ENCODE measurements around the gene IGF1.

IGF1 gene

DNA sequence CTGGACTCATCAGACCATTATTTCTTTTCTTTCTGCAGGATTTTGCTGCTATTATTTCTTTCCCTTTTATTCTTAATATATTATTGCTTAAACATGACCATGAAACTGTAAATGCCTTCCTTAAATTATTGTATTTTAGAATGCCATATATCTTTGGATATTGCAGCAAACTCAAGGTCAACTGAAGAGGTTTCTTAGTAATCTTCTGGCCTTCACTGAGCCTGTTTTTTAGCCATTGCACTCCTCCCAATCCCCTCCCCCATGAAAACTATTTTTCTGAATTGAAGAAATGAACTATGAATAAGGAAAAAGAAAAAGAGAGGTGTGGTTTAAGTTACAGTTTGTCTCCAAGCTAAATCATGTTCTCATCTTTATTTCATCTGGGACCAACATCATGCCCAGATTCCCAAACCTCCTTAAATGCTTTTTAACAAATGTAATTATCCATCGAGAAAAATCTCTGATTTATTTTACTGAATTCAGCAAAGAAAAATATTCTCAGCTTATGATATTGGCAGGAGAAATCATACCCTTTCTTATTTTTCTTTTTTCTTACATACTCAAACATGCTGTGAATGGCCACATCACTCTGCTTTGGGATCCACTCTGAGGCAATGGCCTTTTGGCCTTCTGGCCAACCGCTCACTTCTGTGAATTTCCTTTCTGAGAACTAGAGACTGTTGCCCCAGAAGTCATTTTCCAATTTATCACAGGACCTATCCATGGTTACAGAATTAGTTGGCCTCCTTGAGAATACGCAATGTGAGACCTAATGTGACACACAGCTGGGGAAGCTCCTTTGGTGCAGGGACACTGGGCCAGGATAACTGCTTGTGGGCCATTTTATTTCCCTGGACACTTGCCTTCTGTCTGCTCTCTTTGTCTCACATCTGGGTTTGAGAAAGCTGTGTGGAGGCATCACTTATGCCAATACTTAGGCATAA, 50.9 kb downstream of the IGF1 start:
- no peak for DNase-seq (ENCODE audit: low read depth in 1 of 2, low spot score in 1 of 2)

DNA sequence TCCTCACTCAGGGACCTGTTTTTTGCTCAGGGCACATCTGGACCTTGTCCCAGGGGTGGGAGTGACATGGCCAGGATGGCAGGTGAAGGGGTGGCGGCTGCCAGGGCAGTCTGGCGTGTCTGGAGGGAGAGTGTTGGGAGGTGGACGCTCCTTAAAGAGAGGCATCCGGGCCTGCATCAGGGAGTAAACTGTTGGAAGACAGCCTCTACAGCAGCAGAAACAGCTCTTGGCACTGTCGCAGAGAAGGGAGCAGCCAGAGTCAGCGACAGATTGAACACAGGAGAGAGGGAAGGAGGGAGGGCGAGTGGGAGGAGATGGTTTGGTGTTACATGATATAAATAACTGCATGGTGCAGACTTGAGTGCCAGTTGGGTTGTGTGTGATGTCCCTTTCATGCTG, 52.8 kb downstream of the IGF1 start:
- DNase-seq (ENCODE audit: low read depth in 1 of 2, low spot score in 1 of 2): no peak

GRCh38 chr12:102426599-102427542, 53.5 kb downstream of the IGF1 start:
- no peak for DNase-seq (ENCODE audit: low read depth in 1 of 2, low spot score in 1 of 2)

DNA sequence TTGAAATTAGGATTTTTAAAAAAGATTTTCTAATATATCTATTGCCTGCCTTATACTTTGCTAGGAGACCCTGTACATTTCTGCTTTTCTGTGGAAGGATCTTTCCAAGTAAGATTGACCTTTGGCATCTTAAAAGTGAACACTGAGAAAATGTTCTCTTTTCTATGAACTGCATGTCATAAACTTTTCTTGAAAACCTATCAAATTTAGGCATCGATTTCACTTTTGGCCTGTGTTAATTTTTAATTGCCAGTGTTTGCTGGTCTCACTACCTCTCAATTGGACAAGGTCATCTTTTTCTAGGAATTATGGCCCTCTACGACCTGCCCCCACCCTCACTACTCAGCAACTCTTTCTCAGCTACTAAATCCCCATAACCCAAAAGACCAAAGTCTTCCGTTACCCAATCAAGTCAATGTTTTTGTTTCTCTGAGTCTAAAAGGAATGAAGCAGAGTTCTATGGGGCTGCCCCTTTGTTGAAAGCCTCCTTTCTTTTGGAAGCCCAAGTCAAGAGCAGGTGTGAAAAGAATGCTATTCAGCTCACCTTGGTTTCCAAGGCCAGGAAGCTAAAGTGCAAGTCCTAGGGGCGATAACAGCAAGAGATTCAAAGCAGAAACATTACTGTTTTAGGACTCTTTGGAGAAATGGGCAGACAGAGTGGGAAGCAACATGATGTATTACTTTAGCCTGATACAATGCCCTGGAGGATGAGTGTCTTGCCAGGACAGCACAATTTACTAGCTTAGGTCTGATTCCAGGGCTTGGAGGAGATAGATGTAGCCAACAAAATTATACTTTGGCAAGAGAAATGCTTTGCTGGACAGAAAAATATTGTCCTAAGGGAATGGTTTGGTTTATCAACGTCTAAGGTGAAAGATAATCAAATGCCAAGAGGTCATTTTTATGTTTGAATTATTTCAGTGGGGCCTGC, 55.0 kb downstream of the IGF1 start:
- DNase-seq (ENCODE audit: low read depth in 1 of 2, low spot score in 1 of 2): no peak

DNA sequence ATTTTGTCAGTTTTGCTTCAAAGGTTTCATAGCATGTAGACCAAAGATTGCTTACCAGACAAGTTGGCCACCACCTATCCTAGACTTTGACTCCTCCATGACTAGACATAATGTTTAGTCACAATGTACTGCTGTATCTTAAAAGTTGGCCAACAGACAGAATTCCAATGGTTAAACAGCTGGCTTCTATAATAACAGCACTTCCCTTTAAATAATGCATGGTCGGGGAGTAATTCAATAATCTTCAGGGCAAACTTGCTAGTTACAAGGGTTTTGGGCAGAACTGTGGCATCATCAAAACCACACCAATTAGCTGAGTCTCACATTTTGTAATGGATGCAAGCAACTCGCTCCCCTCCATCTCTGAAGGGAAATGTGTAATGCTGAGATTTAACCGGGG, 56.9 kb downstream of the IGF1 start:
- DNase-seq (ENCODE audit: low read depth in 1 of 2, low spot score in 1 of 2): no peak

- no peak for DNase-seq (ENCODE audit: low read depth in 1 of 2, low spot score in 1 of 2)
Observed at GRCh38 chr12:102421802-102422583, 58.4 kb downstream of the IGF1 start.

DNA sequence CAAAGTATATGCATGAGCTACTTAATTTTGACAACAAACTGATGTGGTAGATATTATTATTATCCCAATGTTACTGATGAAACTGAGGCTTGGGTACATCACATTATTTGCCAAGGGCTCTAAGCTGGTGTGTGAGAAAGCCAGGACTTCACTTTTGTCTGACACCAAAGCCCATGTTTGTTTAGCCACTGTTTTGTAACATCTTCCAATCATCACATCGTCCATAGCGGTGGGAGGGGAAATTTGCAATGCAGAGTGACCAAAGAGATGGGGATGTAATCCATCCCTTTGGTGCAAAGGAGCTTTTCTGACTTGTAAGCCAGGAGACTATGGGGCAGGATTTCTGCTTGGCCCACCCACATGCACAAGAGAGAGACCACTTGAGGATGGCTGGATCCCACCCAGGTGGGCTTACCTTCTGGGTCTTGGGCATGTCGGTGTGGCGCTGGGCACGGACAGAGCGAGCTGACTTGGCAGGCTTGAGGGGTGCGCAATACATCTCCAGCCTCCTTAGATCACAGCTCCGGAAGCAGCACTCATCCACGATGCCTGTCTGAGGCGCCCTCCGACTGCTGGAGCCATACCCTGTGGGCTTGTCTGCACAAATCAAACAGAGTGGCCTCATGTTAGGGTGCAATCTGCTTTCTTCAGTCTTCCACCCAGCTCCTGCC, 61.1 kb downstream of the IGF1 start:
- no peak for DNase-seq (ENCODE audit: low read depth in 1 of 2, low spot score in 1 of 2)

GRCh38 chr12:102417055-102417454, 63.3 kb downstream of the IGF1 start:
- DNase-seq (ENCODE audit: low read depth in 1 of 2, low spot score in 1 of 2): no peak

- DNase-seq (ENCODE audit: low read depth in 1 of 2, low spot score in 1 of 2): no peak
Observed at GRCh38 chr12:102415515-102415914, 64.8 kb downstream of the IGF1 start.

DNA sequence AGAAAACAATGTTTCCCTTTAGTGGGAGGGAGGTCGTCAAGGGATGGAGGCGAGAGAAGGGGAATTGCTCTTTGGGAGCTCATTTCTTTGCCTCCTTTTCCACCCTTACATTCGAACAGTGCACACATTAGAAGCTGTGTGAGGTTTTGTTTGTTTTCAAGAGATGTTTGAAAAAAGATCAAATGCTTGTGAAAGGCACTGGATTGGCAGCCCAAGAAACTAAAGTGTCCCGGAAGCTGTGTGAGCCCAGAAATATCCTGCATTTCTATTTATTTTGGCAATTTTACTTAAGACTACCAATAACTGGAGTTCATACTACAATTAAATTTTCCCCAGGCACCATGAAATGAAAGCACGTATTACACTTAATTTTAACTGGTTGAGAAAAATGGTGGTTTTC, 67.0 kb downstream of the IGF1 start:
- DNase-seq (ENCODE audit: low read depth in 1 of 2, low spot score in 1 of 2): no peak

GRCh38 chr12:102410511-102410910, 69.9 kb downstream of the IGF1 start:
- DNase-seq (ENCODE audit: low read depth in 1 of 2, low spot score in 1 of 2): no peak

DNA sequence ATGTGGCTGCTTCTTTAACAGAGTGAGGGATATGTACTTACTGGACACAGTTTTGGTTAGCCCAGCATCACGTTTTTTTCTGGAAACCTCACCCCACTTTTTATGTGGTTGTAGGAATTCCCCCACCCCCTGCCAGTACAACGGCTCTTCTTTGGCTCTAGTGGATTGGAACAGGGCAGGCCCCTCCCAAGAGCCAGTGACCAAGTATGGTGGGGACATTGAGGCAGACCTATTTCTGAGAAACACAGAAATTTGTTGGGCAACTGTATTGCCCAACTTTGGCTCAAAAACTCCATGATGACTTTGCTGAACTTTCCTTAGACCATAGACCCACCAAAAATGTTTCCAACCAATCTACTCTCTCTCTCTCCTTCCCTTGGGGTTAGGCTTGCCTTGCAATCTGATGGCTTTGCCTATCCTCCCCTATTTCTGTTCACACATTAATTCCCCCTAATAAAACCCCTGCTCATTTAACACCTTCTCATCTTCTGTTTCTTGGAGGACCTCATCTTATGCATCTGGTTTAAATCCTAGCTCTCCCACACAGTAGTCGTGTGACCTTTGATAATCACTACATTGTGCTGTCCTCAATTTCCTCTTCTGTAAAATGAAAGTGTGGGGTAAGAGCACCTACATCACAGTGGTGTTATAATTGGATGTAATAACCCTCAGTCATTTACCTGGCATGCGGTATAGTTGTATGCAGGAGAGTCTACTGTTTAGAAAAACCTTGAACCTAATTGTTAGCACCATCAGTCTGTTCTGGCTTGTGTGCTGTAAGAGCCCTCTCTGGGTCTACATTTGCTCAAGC, 71.7 kb downstream of the IGF1 start:
- DNase-seq (ENCODE audit: low read depth in 1 of 2, low spot score in 1 of 2): no peak

DNA sequence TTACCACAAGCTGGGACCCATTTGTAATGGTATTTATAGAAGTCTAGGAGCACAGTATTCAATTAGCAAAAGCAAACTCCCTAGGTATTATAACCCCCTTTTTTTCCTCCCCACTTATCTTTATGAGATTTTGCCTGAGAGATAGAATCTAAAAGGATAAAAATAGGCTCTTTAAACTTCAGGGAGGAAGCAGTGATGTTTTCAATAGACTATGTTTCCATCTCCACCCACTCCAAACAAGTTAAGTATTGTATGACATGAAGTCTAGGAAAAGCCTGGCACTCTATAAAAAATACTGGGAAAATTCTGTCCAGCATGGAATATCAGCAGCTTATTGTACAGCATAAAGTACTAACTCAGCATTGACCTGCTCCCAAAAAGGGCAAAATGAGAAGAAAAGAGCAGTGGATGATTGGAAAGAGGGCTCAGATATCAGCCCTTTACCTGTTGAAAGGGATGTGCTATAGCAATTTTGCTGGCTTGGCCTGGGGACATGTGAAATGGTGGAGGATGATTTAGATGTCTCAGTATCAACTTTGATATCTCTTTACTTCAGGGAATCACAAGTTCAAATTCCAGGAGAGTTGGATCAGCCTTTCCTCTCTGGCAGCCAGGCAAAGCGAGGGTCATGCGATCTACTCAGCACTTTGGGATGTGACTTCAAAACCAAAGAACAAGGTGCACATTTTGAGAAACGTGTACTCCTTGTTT, 72.4 kb downstream of the IGF1 start:
- no peak for DNase-seq (ENCODE audit: low read depth in 1 of 2, low spot score in 1 of 2)

- DNase-seq (ENCODE audit: low read depth in 1 of 2, low spot score in 1 of 2): no peak
Observed at GRCh38 chr12:102406033-102406584, 74.3 kb downstream of the IGF1 start.

GRCh38 chr12:102401087-102401486, 79.3 kb downstream of the IGF1 start:
- no peak for DNase-seq (ENCODE audit: low read depth in 1 of 2, low spot score in 1 of 2)

DNA sequence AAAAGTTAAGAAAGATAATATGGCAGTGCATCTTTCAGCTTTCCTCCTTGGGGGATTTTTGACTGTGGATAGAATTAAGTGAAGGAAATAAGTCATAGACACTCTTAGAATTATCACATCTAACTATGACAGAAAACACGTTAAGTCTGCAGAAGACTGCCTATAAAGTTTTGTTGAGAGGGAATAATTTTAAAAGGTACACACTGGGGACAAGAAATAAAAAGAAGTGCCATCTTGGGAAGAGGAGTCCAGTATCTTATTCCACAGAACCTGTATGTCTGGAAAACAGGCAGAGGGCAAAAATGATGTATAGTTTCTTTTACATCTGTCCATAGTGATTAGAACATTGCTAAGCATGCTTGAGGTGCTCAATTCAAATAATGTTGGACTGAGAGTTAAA, 80.7 kb downstream of the IGF1 start:
- no peak for DNase-seq (ENCODE audit: low read depth in 1 of 2, low spot score in 1 of 2)

DNA sequence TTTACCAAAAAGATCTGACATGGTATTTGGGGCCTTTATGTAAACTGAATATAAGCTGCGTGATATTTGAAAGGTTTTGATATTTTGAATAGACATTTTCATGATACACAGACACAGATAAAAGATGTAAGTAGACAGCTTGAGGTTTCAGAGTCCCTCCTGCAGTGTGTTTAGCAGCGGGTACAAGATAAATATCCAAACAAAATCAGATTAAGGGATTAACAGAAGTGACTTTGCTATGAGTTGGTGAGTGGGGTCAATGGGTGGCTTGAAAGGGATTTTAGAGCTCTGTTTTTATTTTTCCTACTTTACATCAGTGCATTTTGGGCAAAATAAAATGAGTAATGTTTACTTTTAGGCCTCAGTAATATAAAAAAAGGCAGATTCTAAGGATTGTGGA, 84.1 kb downstream of the IGF1 start:
- DNase-seq (ENCODE audit: low read depth in 1 of 2, low spot score in 1 of 2): no peak

GRCh38 chr12:102394200-102394599, 86.2 kb downstream of the IGF1 start:
- DNase-seq (ENCODE audit: low read depth in 1 of 2, low spot score in 1 of 2): no peak

Measured in stimulated activated CD4-positive, alpha-beta T cell treated with anti-CD3 and anti-CD28 coated beads, Interleukin-15, amount 100 ng/mL, for 1 hour (primary cell).